Lower lobe of right lung (tissue), 2 donors: ENCODE measurements around the gene P2RY13. TPM values are rescaled to one million over a fixed set of nuclear protein-coding genes. Genes with fewer than 3 reads are reported as not detected.

Experiments
- ATAC-seq, 2 donors: fragments of 200-7000 bp; cut with Tn5 transposase; one replicate each; pipeline ENCODE4 v1.9.1; 2020 to 2022; ENCODE audit warnings: mild to moderate bottlenecking in 2 of 2, moderate library complexity in 2 of 2
- DNase-seq: peaks from one replicate; pipeline ENCODE4 v3.0.0-alpha.2; 2020
- H3K27ac ChIP-seq: fragments of 200-600 bp; one replicate; pipeline ENCODE4 v1.8.0; 2022
- H3K27me3 ChIP-seq: fragments of 200-600 bp; one replicate; pipeline ENCODE4 v1.8.0; 2022; ENCODE audit warnings: low read depth
- H3K36me3 ChIP-seq: fragments of 200-600 bp; one replicate; pipeline ENCODE4 v1.8.0; 2022; ENCODE audit warnings: mild to moderate bottlenecking
- H3K4me1 ChIP-seq: fragments of 200-600 bp; one replicate; pipeline ENCODE4 v1.8.0; 2022
- H3K4me3 ChIP-seq: fragments of 200-600 bp; one replicate; pipeline ENCODE4 v1.8.0; 2022; ENCODE audit warnings: mild to moderate bottlenecking
- H3K9me3 ChIP-seq: fragments of 200-600 bp; one replicate; pipeline ENCODE4 v1.8.0; 2022
- intact Hi-C: fragments of 100-400 bp; cut with DNase I; formaldehyde crosslinking; loops from one replicate; pipeline ENCODE4 v1.11.0; 2022
- total RNA-seq: library from RNA; stranded (reverse); fragmentation: NEBNext Ultra II Directional; extraction: Animal tissue kit (Norgen Biotek cat#: 25700); gene quantifications from one replicate; pipeline ENCODE4 v1.2.1, GENCODE V29; 2021
- TF ChIP-seq, protein P1 (sequence below): fragments of 200-600 bp; IDR thresholded peaks from one replicate; pipeline ENCODE4 v1.8.0; 2022; ENCODE audit warnings: antibody characterized with exemption, mild to moderate bottlenecking
- donor health status: DM: no; HTN: yes; CAD: no; lungs with severe emphysema.

Gene P2RY13
- total RNA-seq, 1 donor from 2014 or later, result 14.4 TPM

GRCh38 chr3:151366993-151367392 lies 37.6 kb upstream of the P2RY13 start:
- no peaks in the 10 kb centered on the region for H3K4me1 ChIP-seq
- H3K27me3 ChIP-seq, result no peaks in the 10 kb centered on the region
- no peaks in the 10 kb centered on the region for H3K36me3 ChIP-seq
- DNase-seq (no peak), ATAC-seq (no peak)
- TF ChIP-seq, protein P1, sequence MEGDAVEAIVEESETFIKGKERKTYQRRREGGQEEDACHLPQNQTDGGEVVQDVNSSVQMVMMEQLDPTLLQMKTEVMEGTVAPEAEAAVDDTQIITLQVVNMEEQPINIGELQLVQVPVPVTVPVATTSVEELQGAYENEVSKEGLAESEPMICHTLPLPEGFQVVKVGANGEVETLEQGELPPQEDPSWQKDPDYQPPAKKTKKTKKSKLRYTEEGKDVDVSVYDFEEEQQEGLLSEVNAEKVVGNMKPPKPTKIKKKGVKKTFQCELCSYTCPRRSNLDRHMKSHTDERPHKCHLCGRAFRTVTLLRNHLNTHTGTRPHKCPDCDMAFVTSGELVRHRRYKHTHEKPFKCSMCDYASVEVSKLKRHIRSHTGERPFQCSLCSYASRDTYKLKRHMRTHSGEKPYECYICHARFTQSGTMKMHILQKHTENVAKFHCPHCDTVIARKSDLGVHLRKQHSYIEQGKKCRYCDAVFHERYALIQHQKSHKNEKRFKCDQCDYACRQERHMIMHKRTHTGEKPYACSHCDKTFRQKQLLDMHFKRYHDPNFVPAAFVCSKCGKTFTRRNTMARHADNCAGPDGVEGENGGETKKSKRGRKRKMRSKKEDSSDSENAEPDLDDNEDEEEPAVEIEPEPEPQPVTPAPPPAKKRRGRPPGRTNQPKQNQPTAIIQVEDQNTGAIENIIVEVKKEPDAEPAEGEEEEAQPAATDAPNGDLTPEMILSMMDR, result no peak
- no peaks in the 10 kb centered on the region for H3K9me3 ChIP-seq
- intact Hi-C loops, result no loop called here
- H3K4me3 ChIP-seq, result no peak overlapping the region
- H3K27ac ChIP-seq, result no peak overlapping the region

GRCh38 chr3:151362751-151363174 lies 33.4 kb upstream of the P2RY13 start:
- Histone ChIP-seq H3K36me3 (no peaks in the 10 kb centered on the region), H3K4me1 (no peaks in the 10 kb centered on the region), H3K27ac (no peak overlapping the region), H3K9me3 (no peaks in the 10 kb centered on the region), H3K4me3 (no peak overlapping the region), H3K27me3 (no peaks in the 10 kb centered on the region)
- TF ChIP-seq, protein P1, result no peak
- ATAC-seq (peak; percentile 63 to 76), DNase-seq (peak; percentile 68)
- intact Hi-C loops, result no loop called here

DNA sequence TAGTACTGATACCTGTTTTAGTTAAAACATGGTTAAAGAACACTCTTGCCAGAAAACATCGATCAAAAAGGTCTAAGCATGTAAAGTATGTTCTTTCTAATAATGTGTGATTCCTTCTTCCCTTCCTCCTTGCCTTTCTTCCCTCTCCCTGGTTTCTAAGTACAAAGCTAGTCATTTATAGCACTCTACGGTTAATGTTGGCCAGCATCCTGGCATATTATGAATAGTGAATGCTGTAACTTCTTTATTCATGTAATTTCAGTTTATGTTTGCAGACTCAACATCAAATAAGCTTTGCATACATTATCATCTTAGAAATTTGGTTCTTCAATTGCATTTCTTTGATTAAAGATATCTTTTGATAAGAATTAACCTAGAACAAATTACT lies 28.1 kb upstream of the P2RY13 start:
- DNase-seq (no peak), ATAC-seq (no peak)
- Histone ChIP-seq H3K4me1 (no peaks in the 10 kb centered on the region), H3K9me3 (no peaks in the 10 kb centered on the region), H3K4me3 (no peak overlapping the region), H3K36me3 (no peaks in the 10 kb centered on the region), H3K27me3 (no peaks in the 10 kb centered on the region), H3K27ac (no peak overlapping the region)
- intact Hi-C loops, result no loop called here
- TF ChIP-seq, protein P1, result no peak

DNA sequence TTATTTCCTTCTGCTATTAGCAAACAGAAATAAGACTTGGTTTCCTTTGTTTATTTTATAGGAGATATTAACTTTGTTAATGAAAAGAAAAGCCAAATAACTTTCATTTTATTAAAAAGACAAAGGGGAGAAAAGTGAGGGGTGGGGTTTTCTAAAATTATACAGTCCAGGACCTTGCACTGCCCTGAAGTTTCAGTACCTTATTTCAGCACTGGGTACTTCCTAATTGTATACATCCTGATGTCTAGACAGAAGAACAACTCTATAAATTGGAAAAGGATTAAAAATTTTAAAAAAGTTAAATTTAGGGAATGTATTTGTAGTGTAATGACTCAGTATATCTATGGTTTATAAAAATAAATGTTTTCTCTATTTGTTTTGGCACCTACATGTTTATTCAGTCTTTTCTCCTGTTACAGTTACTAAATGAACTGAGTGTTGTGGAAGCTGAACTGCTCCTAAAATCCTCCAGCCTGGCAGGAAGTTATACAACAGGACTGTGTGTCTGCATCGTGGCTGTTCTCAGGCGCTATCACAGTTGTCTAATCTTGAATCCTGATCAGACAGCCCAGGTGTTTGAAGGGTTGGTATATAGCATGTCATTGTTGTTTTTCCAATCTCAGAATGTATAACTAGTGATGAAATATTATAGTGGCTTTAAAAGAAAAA lies 27.6 kb upstream of the P2RY13 start:
- H3K9me3 ChIP-seq, result no peaks in the 10 kb centered on the region
- no peaks in the 10 kb centered on the region for H3K27me3 ChIP-seq
- intact Hi-C loops, result no loop called here
- no peaks in the 10 kb centered on the region for H3K4me1 ChIP-seq
- no peaks in the 10 kb centered on the region for H3K36me3 ChIP-seq
- TF ChIP-seq, protein P1, result no peak
- H3K4me3 ChIP-seq, result no peak overlapping the region
- no peak for ATAC-seq
- no peak overlapping the region for H3K27ac ChIP-seq
- no peak for DNase-seq

- peak overlapping the region; percentile 6 for H3K27ac ChIP-seq
- ATAC-seq (no peak), DNase-seq (no peak)
- H3K36me3 ChIP-seq, result no peaks in the 10 kb centered on the region
- no peaks in the 10 kb centered on the region for H3K9me3 ChIP-seq
- peaks cover 4% of the 10 kb centered on the region for H3K4me1 ChIP-seq
- no peaks in the 10 kb centered on the region for H3K27me3 ChIP-seq
- H3K4me3 ChIP-seq, result no peak overlapping the region
- intact Hi-C loops, result no loop called here
- TF ChIP-seq, protein P1, result no peak
These were observed 22.3 kb upstream of the P2RY13 start for GRCh38 chr3:151351648-151352047.
